GM18511 (cell line): ENCODE results near the gene WNT1.

Experiments used
- ATAC-seq: cut with Tn5 transposase; IDR thresholded peaks from one replicate; pipeline ENCODE4 v1.9.1; 2021; ENCODE audit warnings: mild to moderate bottlenecking, moderate library complexity; ENCODE audit not compliant: unreplicated experiment

The WNT1 gene

GRCh38 chr12:49026678-49027480, 48.8 kb downstream of the WNT1 start:
- no peak for ATAC-seq

GRCh38 chr12:49027846-49028555, 49.9 kb downstream of the WNT1 start:
- no peak for ATAC-seq

GRCh38 chr12:49028666-49029275, 50.6 kb downstream of the WNT1 start:
- no peak for ATAC-seq

GRCh38 chr12:49030119-49030518, 52.0 kb downstream of the WNT1 start:
- no peak for ATAC-seq

- ATAC-seq: no peak
Measured at GRCh38 chr12:49030714-49031572, 52.8 kb downstream of the WNT1 start.

- ATAC-seq: no peak
Measured at GRCh38 chr12:49031573-49032161, 53.5 kb downstream of the WNT1 start.
